Right lobe of liver (tissue), 6 donors: Measurements from ENCODE around the gene ARHGAP40. TPM values are rescaled to one million over a fixed set of nuclear protein-coding genes. Genes with fewer than 3 reads are reported as not detected.

Experiments used
- ATAC-seq, 4 donors: fragments of 200-7000 bp; cut with Tn5 transposase; one replicate each; pipeline ENCODE4 v1.9.1; 2020; ENCODE audit warnings: mild to moderate bottlenecking in 4 of 4, moderate library complexity in 4 of 4
- DNase-seq, 3 donors: peaks; one replicate each; pipeline ENCODE4 v3.0.0-alpha.2; 2020
- H3K27ac ChIP-seq, 3 donors: fragments of 200-600 bp; one replicate each; pipeline ENCODE4 v1.8.0; 2022
- H3K27me3 ChIP-seq, 2 donors: fragments of 200-600 bp; one replicate each; pipeline ENCODE4 v1.8.0; 2022
- H3K36me3 ChIP-seq, 4 donors: fragments of 200-600 bp; sonication (generic) in 1 of 4; one replicate each; pipeline versions ENCODE4 v1.5.1 to v1.8.0; 2017 to 2022; ENCODE audit warnings: control low read depth in 1 of 4
- H3K4me1 ChIP-seq, 4 donors: fragments of 200-600 bp; sonication (generic) in 1 of 4; one replicate each; pipeline versions ENCODE4 v1.5.1 to v1.8.0; 2017 to 2022; ENCODE audit warnings: control low read depth in 1 of 4
- H3K4me3 ChIP-seq, 3 donors: fragments of 200-600 bp; one replicate each; pipeline ENCODE4 v1.8.0; 2022
- H3K9me3 ChIP-seq, 4 donors: fragments of 200-600 bp; sonication (generic) in 1 of 4; one replicate each; pipeline versions ENCODE4 v1.5.1 to v1.8.0; 2017 to 2022; ENCODE audit warnings: control low read depth in 1 of 4
- POLR2A ChIP-seq: fragments of 450-650 bp; IDR thresholded peaks from one replicate; pipeline ENCODE4 v1.6.1; 2017; ENCODE audit warnings: antibody characterized with exemption, mild to moderate bottlenecking
- WGBS: methylation state at CpG from one replicate; pipeline ENCODE4 v1.1.6; 2018; ENCODE audit warnings: low coverage, low lambda C conversion rate; ENCODE audit not compliant: insufficient coverage; ENCODE audit errors: missing lambda C conversion rate; 5-methylcytosine and 5-hydroxymethylcytosine counted together
- intact Hi-C, 2 donors: fragments of 100-400 bp; cut with DNase I; formaldehyde crosslinking; loops; one replicate each; pipeline versions ENCODE4 v1.11.2 to v1.14.1; 2022
- total RNA-seq, 6 experiments: library from RNA; depleted of rRNA in 2 of 6; stranded (reverse); fragments of >200 nt in 2 of 6; fragmentation: NEBNext Ultra II Directional in 3 of 6; extraction: Animal tissue kit (Norgen Biotek cat#: 25700) in 3 of 6; gene quantifications; one replicate each; pipeline versions ENCODE4 v1.1.0 to v1.2.4, GENCODE V29; 2016 to 2023
- TF ChIP-seq, protein P1 (sequence below), 4 donors: fragments of 200-600 bp in 3 of 4; fragments of 450-650 bp in 1 of 4; IDR thresholded peaks; one replicate each; pipeline versions ENCODE4 v1.5.1 to v1.8.0; 2016 to 2022; ENCODE audit warnings: antibody characterized with exemption in 4 of 4, mild to moderate bottlenecking in 2 of 4
- donor health status: DM: no; HTN: yes; CAD: no.
- donor health status: DM: no; HTN: no; CAD: no.
- donor health status: DM: no; HTN: no; CAD: no.
- donor health status: DM: no; HTN: yes; CAD: no.
- donor health status: DM: no; HTN: yes; CAD: no.

ARHGAP40 gene
- total RNA-seq, 6 experiments from 2014 or later, result 0.12 TPM; not detected in 5

DNA sequence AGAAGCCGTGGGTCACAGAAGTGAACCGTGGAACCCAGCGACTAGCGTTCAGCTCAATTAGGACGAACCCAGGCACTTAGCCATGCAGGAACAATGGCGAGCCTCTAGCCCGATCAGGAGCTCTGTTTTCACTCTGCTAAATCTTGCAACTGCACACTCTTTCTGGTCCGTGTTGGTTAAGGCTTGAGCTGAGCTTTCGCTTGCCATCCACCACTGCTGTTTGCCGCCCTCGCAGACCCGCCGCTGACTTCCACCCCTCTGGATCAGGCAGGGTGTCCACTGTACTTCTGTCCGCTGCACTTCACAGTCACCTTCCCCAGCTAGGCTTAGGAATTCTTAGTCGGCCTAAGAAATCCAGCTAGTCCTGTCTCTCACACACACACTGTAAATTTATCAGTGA is 96.9 kb downstream of the ARHGAP40 start:
- ATAC-seq (no peak), DNase-seq (no peak)
- TF ChIP-seq POLR2A, result no peak
- TF ChIP-seq, protein P1, sequence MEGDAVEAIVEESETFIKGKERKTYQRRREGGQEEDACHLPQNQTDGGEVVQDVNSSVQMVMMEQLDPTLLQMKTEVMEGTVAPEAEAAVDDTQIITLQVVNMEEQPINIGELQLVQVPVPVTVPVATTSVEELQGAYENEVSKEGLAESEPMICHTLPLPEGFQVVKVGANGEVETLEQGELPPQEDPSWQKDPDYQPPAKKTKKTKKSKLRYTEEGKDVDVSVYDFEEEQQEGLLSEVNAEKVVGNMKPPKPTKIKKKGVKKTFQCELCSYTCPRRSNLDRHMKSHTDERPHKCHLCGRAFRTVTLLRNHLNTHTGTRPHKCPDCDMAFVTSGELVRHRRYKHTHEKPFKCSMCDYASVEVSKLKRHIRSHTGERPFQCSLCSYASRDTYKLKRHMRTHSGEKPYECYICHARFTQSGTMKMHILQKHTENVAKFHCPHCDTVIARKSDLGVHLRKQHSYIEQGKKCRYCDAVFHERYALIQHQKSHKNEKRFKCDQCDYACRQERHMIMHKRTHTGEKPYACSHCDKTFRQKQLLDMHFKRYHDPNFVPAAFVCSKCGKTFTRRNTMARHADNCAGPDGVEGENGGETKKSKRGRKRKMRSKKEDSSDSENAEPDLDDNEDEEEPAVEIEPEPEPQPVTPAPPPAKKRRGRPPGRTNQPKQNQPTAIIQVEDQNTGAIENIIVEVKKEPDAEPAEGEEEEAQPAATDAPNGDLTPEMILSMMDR (IDR thresholded peaks at IDR 0.05), result no peak
- 52% methylated on average over 7 of the region's 15 CpGs for WGBS
- intact Hi-C loops, result no loop called here
- Histone ChIP-seq H3K9me3 (no peaks in the 10 kb centered on the region), H3K4me1 (no peaks in the 10 kb centered on the region), H3K4me3 (no peak overlapping the region), H3K36me3 (no peaks in the 10 kb centered on the region), H3K27ac (no peak overlapping the region), H3K27me3 (no peaks in the 10 kb centered on the region)

- H3K4me1 ChIP-seq, result no peaks in the 10 kb centered on the region
- H3K27ac ChIP-seq, result no peak overlapping the region
- no peaks in the 10 kb centered on the region for H3K27me3 ChIP-seq
- no peaks in the 10 kb centered on the region for H3K9me3 ChIP-seq
- intact Hi-C loops, result no loop called here
- no peaks in the 10 kb centered on the region for H3K36me3 ChIP-seq
- no peak overlapping the region for H3K4me3 ChIP-seq
- ATAC-seq (no peak), DNase-seq (no peak)
- TF ChIP-seq, protein P1 (IDR thresholded peaks at IDR 0.05), result no peak
- no peak for TF ChIP-seq POLR2A
- WGBS, result 14% methylated on average over 3 of the region's 4 CpGs
These were observed 98.5 kb downstream of the ARHGAP40 start for GRCh38 chr20:38700141-38700540.

Other genes starting within 250 kb of the ARHGAP40 start
- 10 to 100 TPM in 2 of 6 experiments, 1 to 10 TPM in 4; 2.5 to 21.8 (median 8.5) TPM for gene SNHG17, start 166.5 kb upstream of the ARHGAP40 start, total RNA-seq
- gene RALGAPB, start 129.0 kb upstream of the ARHGAP40 start, total RNA-seq, result 10 to 100 TPM in 5 of 6 experiments, 1 to 10 TPM in 1; 9.7 to 16.0 (median 12.9) TPM
- gene ADIG, start 20.6 kb upstream of the ARHGAP40 start, total RNA-seq, result not detected
- not detected for gene SLC32A1, start 122.7 kb downstream of the ARHGAP40 start, total RNA-seq
- 1 to 10 TPM; 3.0 to 5.6 (median 3.7) TPM for gene ACTR5, start 146.7 kb downstream of the ARHGAP40 start, total RNA-seq
- 1 to 10 TPM in 5 of 6 experiments, under 1 TPM in 1; 0.62 to 4.0 (median 2.3) TPM for gene PPP1R16B, start 203.9 kb downstream of the ARHGAP40 start, total RNA-seq